HEK293 (cell line): ENCODE results near the gene SEM1.

ENCODE experiments used
- CTCF ChIA-PET: fragments of 350-600 bp; formaldehyde crosslinking; extraction: SDS; loops from one replicate; lab custom pipeline; 2021; ENCODE audit warnings: antibody characterized with exemption; lab: Yijun Ruan, JAX
- POLR2A ChIA-PET: fragments of 300-600 bp; formaldehyde crosslinking; extraction: SDS; loops from one replicate; lab custom pipeline; 2020; ENCODE audit warnings: antibody characterized with exemption, inconsistent platforms; lab: Yijun Ruan, JAX
- H3K27ac ChIP-seq: fragments of 200-500 bp; sonication (Bioruptor generic); 2 replicates; pipeline ENCODE4 v1.5.1; 2014; ENCODE audit warnings: low read depth, low read length, control low read depth, inconsistent platforms; ENCODE audit errors: extremely low read depth
- H3K36me3 ChIP-seq, 2 experiments: fragments of 200-500 bp in 1 of 2; sonication (Bioruptor generic) in 1 of 2; 1 replicate in 1 of 2; 2 replicates in 1 of 2; pipeline ENCODE4 v1.5.1; 2014 to 2017; ENCODE audit warnings: inconsistent platforms in 2 of 2, low read length in 2 of 2; ENCODE audit not compliant: control insufficient read depth in 2 of 2, insufficient read depth in 1 of 2
- H3K4me1 ChIP-seq: fragments of 200-500 bp; sonication (Bioruptor generic); 2 replicates; pipeline ENCODE4 v1.5.1; 2014; ENCODE audit warnings: mild to moderate bottlenecking, low read length, inconsistent platforms; ENCODE audit not compliant: control insufficient read depth, insufficient read depth
- H3K4me3 ChIP-seq: 2 replicates; pipeline ENCODE4 v1.5.1; 2011; ENCODE audit warnings: low read depth, mild to moderate bottlenecking, control low read depth, low read length, moderate library complexity
- H3K9me3 ChIP-seq: fragments of 200-500 bp; sonication (Bioruptor generic); 2 replicates; pipeline ENCODE4 v1.5.1; 2014; ENCODE audit warnings: low read depth, low read length, inconsistent platforms; ENCODE audit not compliant: control insufficient read depth, insufficient read depth
- MEIS1 ChIP-seq: sonication (generic); formaldehyde crosslinking; IDR thresholded peaks from 2 replicates; pipeline ENCODE4 v1.8.1; 2022; ENCODE audit warnings: missing genetic modification reagents, mild to moderate bottlenecking, borderline replicate concordance
- REPIN1 ChIP-seq: fragments of 450-650 bp; formaldehyde crosslinking; IDR thresholded peaks from 2 replicates; pipeline ENCODE4 v1.5.1; 2017; ENCODE audit warnings: missing biosample characterization, missing genetic modification characterization, low read depth
- YY1 ChIP-seq: fragments of 450-650 bp; formaldehyde crosslinking; IDR thresholded peaks from 2 replicates; pipeline ENCODE4 v1.5.1; 2018; ENCODE audit warnings: missing biosample characterization, missing genetic modification characterization
- ZBTB7A ChIP-seq: fragments of 450-650 bp; formaldehyde crosslinking; IDR thresholded peaks from 2 replicates; pipeline ENCODE4 v1.5.1; 2016; ENCODE audit warnings: low read depth, missing biosample characterization, missing genetic modification characterization
- ZNF24 ChIP-seq: fragments of 450-650 bp; formaldehyde crosslinking; IDR thresholded peaks from 2 replicates; pipeline ENCODE4 v1.5.1; 2016; ENCODE audit warnings: missing biosample characterization, missing genetic modification characterization
- ZNF600 ChIP-seq: fragments of 450-650 bp; formaldehyde crosslinking; IDR thresholded peaks from 2 replicates; pipeline ENCODE4 v1.5.1; 2016; ENCODE audit warnings: missing biosample characterization, missing genetic modification characterization
- ZXDB ChIP-seq: fragments of 450-650 bp; formaldehyde crosslinking; IDR thresholded peaks from 2 replicates; pipeline ENCODE4 v1.5.1; 2016; ENCODE audit warnings: missing biosample characterization, missing genetic modification characterization
- TF ChIP-seq, protein P1 (sequence below): fragments of 450-650 bp; formaldehyde crosslinking; IDR thresholded peaks from 2 replicates; pipeline ENCODE4 v1.5.1; 2016; ENCODE audit warnings: missing biosample characterization, missing genetic modification characterization
- TF ChIP-seq, protein P2 (sequence below): fragments of 450-650 bp; formaldehyde crosslinking; IDR thresholded peaks from 2 replicates; pipeline ENCODE4 v1.5.1; 2016; ENCODE audit warnings: missing biosample characterization, missing genetic modification characterization
- TF ChIP-seq, protein P3 (sequence below): fragments of 450-650 bp; formaldehyde crosslinking; IDR thresholded peaks from 2 replicates; pipeline ENCODE4 v1.5.1; 2016; ENCODE audit warnings: missing biosample characterization, missing genetic modification characterization
- TF ChIP-seq, protein P4 (sequence below): fragments of 450-650 bp; formaldehyde crosslinking; optimal IDR thresholded peaks from 2 replicates; pipeline ENCODE3; 2016; ENCODE audit warnings: missing biosample characterization, mild to moderate bottlenecking, missing genetic modification characterization
- TF ChIP-seq, protein P5 (sequence below): fragments of 450-650 bp; formaldehyde crosslinking; IDR thresholded peaks from 2 replicates; pipeline ENCODE4 v1.5.1; 2016; ENCODE audit warnings: missing biosample characterization, missing genetic modification characterization, borderline replicate concordance
- TF ChIP-seq, protein P6 (sequence below): fragments of 450-650 bp; formaldehyde crosslinking; IDR thresholded peaks from 2 replicates; pipeline ENCODE4 v1.5.1; 2017; ENCODE audit warnings: missing biosample characterization, missing genetic modification characterization
- TF ChIP-seq, protein P7 (sequence below): fragments of 450-650 bp; formaldehyde crosslinking; IDR thresholded peaks from 2 replicates; pipeline ENCODE4 v1.5.1; 2016; ENCODE audit warnings: missing biosample characterization, missing genetic modification characterization, low read depth

SEM1 gene

DNA sequence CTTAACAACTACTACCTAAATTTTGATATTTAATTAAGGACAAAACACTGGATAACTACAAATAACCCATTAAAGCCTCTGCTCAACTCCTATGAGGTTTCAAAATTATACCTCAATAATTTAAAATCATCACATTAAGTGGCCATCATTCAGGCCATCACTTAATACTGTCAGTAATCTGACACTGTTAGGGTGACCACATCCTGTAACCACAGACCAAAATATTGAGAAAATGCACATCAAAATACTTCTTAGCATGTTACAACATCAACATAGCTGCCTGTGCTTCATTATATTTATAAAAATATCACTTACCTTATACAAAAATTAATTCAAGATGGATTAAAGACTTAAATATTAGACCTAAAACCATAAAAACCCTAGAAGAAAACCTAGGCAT lies 23.3 kb downstream of the SEM1 start:
- POLR2A ChIA-PET = no interaction called here
- CTCF ChIA-PET = interaction anchor here (0.8 kb wide), 1 partner anchor 341 kb away, joined by 3 read pairs; no protein-coding TSS in a partner anchor

DNA sequence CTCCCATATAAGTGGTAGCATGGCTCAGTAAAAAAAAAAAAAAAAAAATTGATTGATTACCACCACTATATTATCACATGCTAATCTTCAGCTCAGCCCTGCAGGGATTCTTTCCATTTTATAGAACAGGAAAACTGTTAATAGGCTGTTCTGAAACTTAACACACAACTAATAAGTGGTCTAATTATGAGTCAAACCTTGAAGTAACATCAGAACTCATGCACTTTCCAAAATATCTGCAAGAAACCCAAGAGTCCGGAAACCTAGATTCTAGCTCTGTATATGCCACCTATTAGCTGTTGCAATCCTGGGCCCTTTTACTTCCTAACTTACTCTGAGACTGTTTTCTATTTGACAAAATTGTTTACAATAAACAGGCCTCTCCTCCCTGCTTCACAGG lies 23.9 kb downstream of the SEM1 start:
- CTCF ChIA-PET = interaction anchor here (0.8 kb wide), 1 partner anchor 342 kb away, joined by 3 read pairs; no protein-coding TSS in a partner anchor
- POLR2A ChIA-PET = no interaction called here
- Histone ChIP-seq H3K4me1 (no peaks in the 10 kb centered on the region), H3K27ac (no peak overlapping the region), H3K36me3 (peaks cover 14% of the 10 kb centered on the region in 2 experiments), H3K9me3 (no peaks in the 10 kb centered on the region), H3K4me3 (no peak overlapping the region)
- TF ChIP-seq, protein P1, sequence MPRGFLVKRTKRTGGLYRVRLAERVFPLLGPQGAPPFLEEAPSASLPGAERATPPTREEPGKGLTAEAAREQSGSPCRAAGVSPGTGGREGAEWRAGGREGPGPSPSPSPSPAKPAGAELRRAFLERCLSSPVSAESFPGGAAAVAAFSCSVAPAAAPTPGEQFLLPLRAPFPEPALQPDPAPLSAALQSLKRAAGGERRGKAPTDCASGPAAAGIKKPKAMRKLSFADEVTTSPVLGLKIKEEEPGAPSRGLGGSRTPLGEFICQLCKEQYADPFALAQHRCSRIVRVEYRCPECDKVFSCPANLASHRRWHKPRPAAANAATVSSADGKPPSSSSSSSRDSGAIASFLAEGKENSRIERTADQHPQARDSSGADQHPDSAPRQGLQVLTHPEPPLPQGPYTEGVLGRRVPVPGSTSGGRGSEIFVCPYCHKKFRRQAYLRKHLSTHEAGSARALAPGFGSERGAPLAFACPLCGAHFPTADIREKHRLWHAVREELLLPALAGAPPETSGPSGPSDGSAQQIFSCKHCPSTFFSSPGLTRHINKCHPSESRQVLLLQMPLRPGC (tag by site-specific recombination) = no peak
- no peak for TF ChIP-seq MEIS1 (CRISPR knock-in tag)
- TF ChIP-seq, protein P2, sequence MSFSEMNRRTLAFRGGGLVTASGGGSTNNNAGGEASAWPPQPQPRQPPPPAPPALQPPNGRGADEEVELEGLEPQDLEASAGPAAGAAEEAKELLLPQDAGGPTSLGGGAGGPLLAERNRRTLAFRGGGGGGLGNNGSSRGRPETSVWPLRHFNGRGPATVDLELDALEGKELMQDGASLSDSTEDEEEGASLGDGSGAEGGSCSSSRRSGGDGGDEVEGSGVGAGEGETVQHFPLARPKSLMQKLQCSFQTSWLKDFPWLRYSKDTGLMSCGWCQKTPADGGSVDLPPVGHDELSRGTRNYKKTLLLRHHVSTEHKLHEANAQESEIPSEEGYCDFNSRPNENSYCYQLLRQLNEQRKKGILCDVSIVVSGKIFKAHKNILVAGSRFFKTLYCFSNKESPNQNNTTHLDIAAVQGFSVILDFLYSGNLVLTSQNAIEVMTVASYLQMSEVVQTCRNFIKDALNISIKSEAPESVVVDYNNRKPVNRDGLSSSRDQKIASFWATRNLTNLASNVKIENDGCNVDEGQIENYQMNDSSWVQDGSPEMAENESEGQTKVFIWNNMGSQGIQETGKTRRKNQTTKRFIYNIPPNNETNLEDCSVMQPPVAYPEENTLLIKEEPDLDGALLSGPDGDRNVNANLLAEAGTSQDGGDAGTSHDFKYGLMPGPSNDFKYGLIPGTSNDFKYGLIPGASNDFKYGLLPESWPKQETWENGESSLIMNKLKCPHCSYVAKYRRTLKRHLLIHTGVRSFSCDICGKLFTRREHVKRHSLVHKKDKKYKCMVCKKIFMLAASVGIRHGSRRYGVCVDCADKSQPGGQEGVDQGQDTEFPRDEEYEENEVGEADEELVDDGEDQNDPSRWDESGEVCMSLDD (tag by site-specific recombination) = no peak
- TF ChIP-seq REPIN1 = no peak

More for the DNA sequence above, 23.3 kb downstream of the SEM1 start:
- H3K36me3 ChIP-seq = peaks cover 15 to 17% of the 10 kb centered on the region in 2 experiments
- H3K4me3 ChIP-seq = no peak overlapping the region
- H3K4me1 ChIP-seq = no peaks in the 10 kb centered on the region
- H3K9me3 ChIP-seq = no peaks in the 10 kb centered on the region
- TF ChIP-seq, protein P3, sequence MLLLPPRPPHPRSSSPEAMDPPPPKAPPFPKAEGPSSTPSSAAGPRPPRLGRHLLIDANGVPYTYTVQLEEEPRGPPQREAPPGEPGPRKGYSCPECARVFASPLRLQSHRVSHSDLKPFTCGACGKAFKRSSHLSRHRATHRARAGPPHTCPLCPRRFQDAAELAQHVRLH (tag by site-specific recombination) = no peak
- TF ChIP-seq, protein P4, sequence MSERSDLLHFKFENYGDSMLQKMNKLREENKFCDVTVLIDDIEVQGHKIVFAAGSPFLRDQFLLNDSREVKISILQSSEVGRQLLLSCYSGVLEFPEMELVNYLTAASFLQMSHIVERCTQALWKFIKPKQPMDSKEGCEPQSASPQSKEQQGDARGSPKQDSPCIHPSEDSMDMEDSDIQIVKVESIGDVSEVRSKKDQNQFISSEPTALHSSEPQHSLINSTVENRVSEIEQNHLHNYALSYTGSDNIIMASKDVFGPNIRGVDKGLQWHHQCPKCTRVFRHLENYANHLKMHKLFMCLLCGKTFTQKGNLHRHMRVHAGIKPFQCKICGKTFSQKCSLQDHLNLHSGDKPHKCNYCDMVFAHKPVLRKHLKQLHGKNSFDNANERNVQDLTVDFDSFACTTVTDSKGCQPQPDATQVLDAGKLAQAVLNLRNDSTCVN = no peak
- TF ChIP-seq, protein P5, sequence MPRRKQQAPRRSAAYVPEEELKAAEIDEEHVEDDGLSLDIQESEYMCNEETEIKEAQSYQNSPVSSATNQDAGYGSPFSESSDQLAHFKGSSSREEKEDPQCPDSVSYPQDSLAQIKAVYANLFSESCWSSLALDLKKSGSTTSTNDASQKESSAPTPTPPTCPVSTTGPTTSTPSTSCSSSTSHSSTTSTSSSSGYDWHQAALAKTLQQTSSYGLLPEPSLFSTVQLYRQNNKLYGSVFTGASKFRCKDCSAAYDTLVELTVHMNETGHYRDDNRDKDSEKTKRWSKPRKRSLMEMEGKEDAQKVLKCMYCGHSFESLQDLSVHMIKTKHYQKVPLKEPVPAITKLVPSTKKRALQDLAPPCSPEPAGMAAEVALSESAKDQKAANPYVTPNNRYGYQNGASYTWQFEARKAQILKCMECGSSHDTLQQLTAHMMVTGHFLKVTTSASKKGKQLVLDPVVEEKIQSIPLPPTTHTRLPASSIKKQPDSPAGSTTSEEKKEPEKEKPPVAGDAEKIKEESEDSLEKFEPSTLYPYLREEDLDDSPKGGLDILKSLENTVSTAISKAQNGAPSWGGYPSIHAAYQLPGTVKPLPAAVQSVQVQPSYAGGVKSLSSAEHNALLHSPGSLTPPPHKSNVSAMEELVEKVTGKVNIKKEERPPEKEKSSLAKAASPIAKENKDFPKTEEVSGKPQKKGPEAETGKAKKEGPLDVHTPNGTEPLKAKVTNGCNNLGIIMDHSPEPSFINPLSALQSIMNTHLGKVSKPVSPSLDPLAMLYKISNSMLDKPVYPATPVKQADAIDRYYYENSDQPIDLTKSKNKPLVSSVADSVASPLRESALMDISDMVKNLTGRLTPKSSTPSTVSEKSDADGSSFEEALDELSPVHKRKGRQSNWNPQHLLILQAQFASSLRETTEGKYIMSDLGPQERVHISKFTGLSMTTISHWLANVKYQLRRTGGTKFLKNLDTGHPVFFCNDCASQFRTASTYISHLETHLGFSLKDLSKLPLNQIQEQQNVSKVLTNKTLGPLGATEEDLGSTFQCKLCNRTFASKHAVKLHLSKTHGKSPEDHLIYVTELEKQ (tag by site-specific recombination) = no peak
- TF ChIP-seq ZNF600 (tag by site-specific recombination) = no peak
- TF ChIP-seq, protein P6, sequence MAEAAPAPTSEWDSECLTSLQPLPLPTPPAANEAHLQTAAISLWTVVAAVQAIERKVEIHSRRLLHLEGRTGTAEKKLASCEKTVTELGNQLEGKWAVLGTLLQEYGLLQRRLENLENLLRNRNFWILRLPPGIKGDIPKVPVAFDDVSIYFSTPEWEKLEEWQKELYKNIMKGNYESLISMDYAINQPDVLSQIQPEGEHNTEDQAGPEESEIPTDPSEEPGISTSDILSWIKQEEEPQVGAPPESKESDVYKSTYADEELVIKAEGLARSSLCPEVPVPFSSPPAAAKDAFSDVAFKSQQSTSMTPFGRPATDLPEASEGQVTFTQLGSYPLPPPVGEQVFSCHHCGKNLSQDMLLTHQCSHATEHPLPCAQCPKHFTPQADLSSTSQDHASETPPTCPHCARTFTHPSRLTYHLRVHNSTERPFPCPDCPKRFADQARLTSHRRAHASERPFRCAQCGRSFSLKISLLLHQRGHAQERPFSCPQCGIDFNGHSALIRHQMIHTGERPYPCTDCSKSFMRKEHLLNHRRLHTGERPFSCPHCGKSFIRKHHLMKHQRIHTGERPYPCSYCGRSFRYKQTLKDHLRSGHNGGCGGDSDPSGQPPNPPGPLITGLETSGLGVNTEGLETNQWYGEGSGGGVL = no peak
- TF ChIP-seq YY1 = no peak
- no peak for TF ChIP-seq ZNF24 (tag by site-specific recombination)
- no peak for TF ChIP-seq ZXDB (tag by site-specific recombination)
- TF ChIP-seq, protein P7, sequence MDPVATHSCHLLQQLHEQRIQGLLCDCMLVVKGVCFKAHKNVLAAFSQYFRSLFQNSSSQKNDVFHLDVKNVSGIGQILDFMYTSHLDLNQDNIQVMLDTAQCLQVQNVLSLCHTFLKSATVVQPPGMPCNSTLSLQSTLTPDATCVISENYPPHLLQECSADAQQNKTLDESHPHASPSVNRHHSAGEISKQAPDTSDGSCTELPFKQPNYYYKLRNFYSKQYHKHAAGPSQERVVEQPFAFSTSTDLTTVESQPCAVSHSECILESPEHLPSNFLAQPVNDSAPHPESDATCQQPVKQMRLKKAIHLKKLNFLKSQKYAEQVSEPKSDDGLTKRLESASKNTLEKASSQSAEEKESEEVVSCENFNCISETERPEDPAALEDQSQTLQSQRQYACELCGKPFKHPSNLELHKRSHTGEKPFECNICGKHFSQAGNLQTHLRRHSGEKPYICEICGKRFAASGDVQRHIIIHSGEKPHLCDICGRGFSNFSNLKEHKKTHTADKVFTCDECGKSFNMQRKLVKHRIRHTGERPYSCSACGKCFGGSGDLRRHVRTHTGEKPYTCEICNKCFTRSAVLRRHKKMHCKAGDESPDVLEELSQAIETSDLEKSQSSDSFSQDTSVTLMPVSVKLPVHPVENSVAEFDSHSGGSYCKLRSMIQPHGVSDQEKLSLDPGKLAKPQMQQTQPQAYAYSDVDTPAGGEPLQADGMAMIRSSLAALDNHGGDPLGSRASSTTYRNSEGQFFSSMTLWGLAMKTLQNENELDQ (tag by site-specific recombination) = no peak
- TF ChIP-seq ZBTB7A (tag by site-specific recombination) = no peak
- no peak overlapping the region for H3K27ac ChIP-seq
